HepG2 (cell line): ENCODE measurements around the gene ONECUT2. TPM values are rescaled to one million over a fixed set of nuclear protein-coding genes. Genes with fewer than 3 reads are reported as not detected.

Experiments used
- FOSL2 ChIP-seq: sonication (generic); formaldehyde crosslinking; IDR thresholded peaks from 2 replicates; pipeline ENCODE4 v1.4.0; 2020; ENCODE audit warnings: missing genetic modification reagents
- HMGA1 ChIP-seq: sonication (generic); formaldehyde crosslinking; conservative IDR thresholded peaks from 2 replicates; pipeline ENCODE4 v1.4.0; 2020; ENCODE audit warnings: missing genetic modification reagents
- HOXA9 ChIP-seq: sonication (generic); formaldehyde crosslinking; IDR thresholded peaks from 2 replicates; pipeline ENCODE4 v1.8.1; 2022; ENCODE audit warnings: missing genetic modification reagents, mild to moderate bottlenecking, moderate library complexity, borderline replicate concordance
- KLF11 ChIP-seq: IDR thresholded peaks from 2 replicates; pipeline ENCODE4 v1.6.1; 2016; ENCODE audit warnings: missing compliant biosample characterization
- MATR3 ChIP-seq: sonication (generic); formaldehyde crosslinking; IDR thresholded peaks from 2 replicates; pipeline ENCODE4 v1.4.0; 2020; ENCODE audit warnings: missing genetic modification reagents
- NR2F6 ChIP-seq, 2 experiments: IDR thresholded peaks; 2 replicates each; pipeline ENCODE4 v1.6.1; 2016; ENCODE audit warnings: antibody characterized with exemption in 1 of 2, mild to moderate bottlenecking in 1 of 2
- RXRA ChIP-seq: sonication (generic); formaldehyde crosslinking; IDR thresholded peaks from 2 replicates; pipeline ENCODE4 v1.5.1; 2020; ENCODE audit warnings: missing genetic modification reagents
- SALL1 ChIP-seq: sonication (generic); formaldehyde crosslinking; IDR thresholded peaks from 2 replicates; pipeline ENCODE4 v1.8.0; 2022; ENCODE audit warnings: mild to moderate bottlenecking, missing genetic modification reagents
- SMAD1 ChIP-seq: sonication (generic); formaldehyde crosslinking; IDR thresholded peaks from 2 replicates; pipeline ENCODE4 v1.4.0; 2020; ENCODE audit warnings: missing genetic modification reagents, low read depth, mild to moderate bottlenecking, borderline replicate concordance
- ZFP90 ChIP-seq: sonication (generic); formaldehyde crosslinking; IDR thresholded peaks from 2 replicates; pipeline ENCODE4 v1.8.0; 2022; ENCODE audit warnings: missing genetic modification reagents, mild to moderate bottlenecking, inconsistent platforms, borderline replicate concordance
- ZNF17 ChIP-seq: sonication (generic); formaldehyde crosslinking; IDR thresholded peaks from 2 replicates; pipeline ENCODE4 v1.5.0; 2020; ENCODE audit warnings: mild to moderate bottlenecking, missing genetic modification reagents
- ZNF224 ChIP-seq: sonication (generic); formaldehyde crosslinking; IDR thresholded peaks from 2 replicates; pipeline ENCODE4 v1.5.0; 2020; ENCODE audit warnings: mild to moderate bottlenecking, missing genetic modification reagents
- ZNF501 ChIP-seq: sonication (generic); formaldehyde crosslinking; IDR thresholded peaks from 2 replicates; pipeline ENCODE4 v1.5.1; 2020; ENCODE audit warnings: mild to moderate bottlenecking, moderate library complexity, missing genetic modification reagents
- ZNF510 ChIP-seq: sonication (generic); formaldehyde crosslinking; IDR thresholded peaks from 2 replicates; pipeline ENCODE4 v1.4.0; 2020; ENCODE audit warnings: low read depth, mild to moderate bottlenecking, missing genetic modification reagents
- ZNF552 ChIP-seq: sonication (generic); formaldehyde crosslinking; IDR thresholded peaks from 2 replicates; pipeline ENCODE4 v1.9.0; 2022; ENCODE audit warnings: missing genetic modification reagents, mild to moderate bottlenecking, borderline replicate concordance
- ZNF841 ChIP-seq: sonication (generic); formaldehyde crosslinking; IDR thresholded peaks from 2 replicates; pipeline ENCODE4 v1.8.1; 2023; ENCODE audit warnings: missing genetic modification reagents, borderline replicate concordance
- polyA plus RNA-seq, 8 experiments: library from polyadenylated mRNA; depleted of rRNA in 3 of 8; stranded (reverse) in 7 of 8; unstranded in 1 of 8; fragments of >200 nt; fragmentation: Illumina TruSeq in 4 of 8; extraction: Trizol in 4 of 8; gene quantifications; 2 replicates each; pipeline versions ENCODE4 v1.2.1 to v1.2.3, GENCODE V29; 2011 to 2016; ENCODE audit warnings: low read depth in 4 of 8, missing spikeins in 1 of 8, mixed read lengths in 1 of 8; ENCODE audit not compliant: insufficient read depth in 1 of 8
- total RNA-seq, 5 experiments: library from RNA; depleted of rRNA; stranded (reverse); fragments of >200 nt; fragmentation: Illumina TruSeq; extraction: Trizol; gene quantifications; 2 replicates each; pipeline ENCODE4 v1.2.3, GENCODE V29; 2016; ENCODE audit warnings: low read depth in 1 of 5
- TF ChIP-seq, protein P1 (sequence below): sonication (generic); formaldehyde crosslinking; IDR thresholded peaks from 2 replicates; pipeline ENCODE4 v1.9.0; 2021; ENCODE audit warnings: missing genetic modification reagents, borderline replicate concordance
- TF ChIP-seq, protein P2 (sequence below): fragments of 450-650 bp; IDR thresholded peaks from 2 replicates; pipeline ENCODE4 v1.6.1; 2017; ENCODE audit warnings: mild to moderate bottlenecking
- TF ChIP-seq, protein P3 (sequence below): sonication (generic); formaldehyde crosslinking; conservative IDR thresholded peaks from 2 replicates; pipeline ENCODE4 v1.4.0; 2020; ENCODE audit warnings: missing genetic modification reagents
- TF ChIP-seq, protein P4 (sequence below): sonication (generic); formaldehyde crosslinking; IDR thresholded peaks from 2 replicates; pipeline ENCODE4 v1.8.1; 2023; ENCODE audit warnings: missing genetic modification reagents, inconsistent platforms, borderline replicate concordance

ONECUT2 gene
- total and polyA plus RNA-seq, 2 of the 13 experiments (the other 11 are each of a cell fraction or from before 2014, with no cell fraction given) = 3.0 to 3.2 TPM

DNA sequence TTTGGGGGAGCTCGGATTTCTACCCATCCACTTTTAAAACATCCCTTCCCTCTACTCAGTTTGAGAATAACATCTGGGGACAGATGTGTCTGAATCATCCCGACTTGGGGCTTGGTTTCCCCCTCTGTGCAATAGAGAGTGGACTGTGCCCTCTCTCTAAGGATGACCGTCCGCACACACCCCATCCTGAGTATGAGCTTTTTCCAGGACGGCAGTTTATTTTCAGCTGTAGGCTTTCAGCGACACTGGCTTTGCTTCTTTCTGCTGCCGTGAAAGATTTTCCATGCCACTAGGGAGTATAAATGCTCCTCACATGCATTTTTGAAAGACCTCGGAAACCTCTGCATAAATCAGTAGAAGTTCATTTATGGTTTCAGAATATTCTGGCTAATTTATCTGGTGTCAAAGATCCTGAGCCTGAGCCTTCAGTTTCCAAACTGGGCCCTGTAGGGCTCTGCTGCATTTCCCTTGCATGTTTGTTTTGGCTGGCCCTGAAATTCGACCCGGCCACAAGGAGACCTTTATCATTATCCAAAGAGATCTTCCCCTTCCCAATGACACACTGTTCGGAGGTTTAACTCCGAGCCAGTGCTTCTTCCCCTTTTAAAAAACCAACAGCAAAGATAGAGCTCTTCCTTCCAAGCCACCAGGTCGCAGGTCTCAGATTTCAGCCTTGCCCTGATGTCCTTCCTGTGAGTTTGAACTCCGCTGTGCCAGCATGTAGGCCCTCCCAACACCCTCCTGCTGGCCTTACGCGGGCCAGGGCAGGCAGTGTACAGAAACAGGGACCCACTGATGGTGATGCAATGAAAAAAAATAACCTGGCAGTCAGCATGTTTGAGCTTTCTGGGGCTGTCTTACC lies 98.1 kb downstream of the ONECUT2 start (continued):
- TF ChIP-seq, protein P1, sequence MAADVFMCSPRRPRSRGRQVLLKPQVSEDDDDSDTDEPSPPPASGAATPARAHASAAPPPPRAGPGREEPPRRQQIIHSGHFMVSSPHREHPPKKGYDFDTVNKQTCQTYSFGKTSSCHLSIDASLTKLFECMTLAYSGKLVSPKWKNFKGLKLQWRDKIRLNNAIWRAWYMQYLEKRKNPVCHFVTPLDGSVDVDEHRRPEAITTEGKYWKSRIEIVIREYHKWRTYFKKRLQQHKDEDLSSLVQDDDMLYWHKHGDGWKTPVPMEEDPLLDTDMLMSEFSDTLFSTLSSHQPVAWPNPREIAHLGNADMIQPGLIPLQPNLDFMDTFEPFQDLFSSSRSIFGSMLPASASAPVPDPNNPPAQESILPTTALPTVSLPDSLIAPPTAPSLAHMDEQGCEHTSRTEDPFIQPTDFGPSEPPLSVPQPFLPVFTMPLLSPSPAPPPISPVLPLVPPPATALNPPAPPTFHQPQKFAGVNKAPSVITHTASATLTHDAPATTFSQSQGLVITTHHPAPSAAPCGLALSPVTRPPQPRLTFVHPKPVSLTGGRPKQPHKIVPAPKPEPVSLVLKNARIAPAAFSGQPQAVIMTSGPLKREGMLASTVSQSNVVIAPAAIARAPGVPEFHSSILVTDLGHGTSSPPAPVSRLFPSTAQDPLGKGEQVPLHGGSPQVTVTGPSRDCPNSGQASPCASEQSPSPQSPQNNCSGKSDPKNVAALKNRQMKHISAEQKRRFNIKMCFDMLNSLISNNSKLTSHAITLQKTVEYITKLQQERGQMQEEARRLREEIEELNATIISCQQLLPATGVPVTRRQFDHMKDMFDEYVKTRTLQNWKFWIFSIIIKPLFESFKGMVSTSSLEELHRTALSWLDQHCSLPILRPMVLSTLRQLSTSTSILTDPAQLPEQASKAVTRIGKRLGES (CRISPR knock-in tag) = no peak
- TF ChIP-seq, protein P2, sequence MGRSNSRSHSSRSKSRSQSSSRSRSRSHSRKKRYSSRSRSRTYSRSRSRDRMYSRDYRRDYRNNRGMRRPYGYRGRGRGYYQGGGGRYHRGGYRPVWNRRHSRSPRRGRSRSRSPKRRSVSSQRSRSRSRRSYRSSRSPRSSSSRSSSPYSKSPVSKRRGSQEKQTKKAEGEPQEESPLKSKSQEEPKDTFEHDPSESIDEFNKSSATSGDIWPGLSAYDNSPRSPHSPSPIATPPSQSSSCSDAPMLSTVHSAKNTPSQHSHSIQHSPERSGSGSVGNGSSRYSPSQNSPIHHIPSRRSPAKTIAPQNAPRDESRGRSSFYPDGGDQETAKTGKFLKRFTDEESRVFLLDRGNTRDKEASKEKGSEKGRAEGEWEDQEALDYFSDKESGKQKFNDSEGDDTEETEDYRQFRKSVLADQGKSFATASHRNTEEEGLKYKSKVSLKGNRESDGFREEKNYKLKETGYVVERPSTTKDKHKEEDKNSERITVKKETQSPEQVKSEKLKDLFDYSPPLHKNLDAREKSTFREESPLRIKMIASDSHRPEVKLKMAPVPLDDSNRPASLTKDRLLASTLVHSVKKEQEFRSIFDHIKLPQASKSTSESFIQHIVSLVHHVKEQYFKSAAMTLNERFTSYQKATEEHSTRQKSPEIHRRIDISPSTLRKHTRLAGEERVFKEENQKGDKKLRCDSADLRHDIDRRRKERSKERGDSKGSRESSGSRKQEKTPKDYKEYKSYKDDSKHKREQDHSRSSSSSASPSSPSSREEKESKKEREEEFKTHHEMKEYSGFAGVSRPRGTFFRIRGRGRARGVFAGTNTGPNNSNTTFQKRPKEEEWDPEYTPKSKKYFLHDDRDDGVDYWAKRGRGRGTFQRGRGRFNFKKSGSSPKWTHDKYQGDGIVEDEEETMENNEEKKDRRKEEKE = no peak
- TF ChIP-seq SMAD1 (CRISPR knock-in tag) (no peak), NR2F6 (IDR thresholded peaks at IDR 0.05) (no peak; the same call in 1 of the 2 replicates), NR2F6 (CRISPR knock-in tag; IDR thresholded peaks at IDR 0.05) (no peak; the same call in 1 of the 2 replicates), HOXA9 (CRISPR knock-in tag) (no peak), RXRA (no peak; the same call in 1 of the 2 replicates), ZFP90 (no peak), SALL1 (CRISPR knock-in tag) (peak; percentile 41), ZNF552 (no peak), ZNF841 (CRISPR knock-in tag) (no peak), ZNF510 (CRISPR knock-in tag) (no peak), ZNF224 (CRISPR knock-in tag) (no peak), FOSL2 (CRISPR knock-in tag) (no peak), MATR3 (CRISPR knock-in tag) (no peak), ZNF17 (no peak), HMGA1 (CRISPR knock-in tag) (no peak), KLF11 (no peak), ZNF501 (no peak)
- TF ChIP-seq, protein P3, sequence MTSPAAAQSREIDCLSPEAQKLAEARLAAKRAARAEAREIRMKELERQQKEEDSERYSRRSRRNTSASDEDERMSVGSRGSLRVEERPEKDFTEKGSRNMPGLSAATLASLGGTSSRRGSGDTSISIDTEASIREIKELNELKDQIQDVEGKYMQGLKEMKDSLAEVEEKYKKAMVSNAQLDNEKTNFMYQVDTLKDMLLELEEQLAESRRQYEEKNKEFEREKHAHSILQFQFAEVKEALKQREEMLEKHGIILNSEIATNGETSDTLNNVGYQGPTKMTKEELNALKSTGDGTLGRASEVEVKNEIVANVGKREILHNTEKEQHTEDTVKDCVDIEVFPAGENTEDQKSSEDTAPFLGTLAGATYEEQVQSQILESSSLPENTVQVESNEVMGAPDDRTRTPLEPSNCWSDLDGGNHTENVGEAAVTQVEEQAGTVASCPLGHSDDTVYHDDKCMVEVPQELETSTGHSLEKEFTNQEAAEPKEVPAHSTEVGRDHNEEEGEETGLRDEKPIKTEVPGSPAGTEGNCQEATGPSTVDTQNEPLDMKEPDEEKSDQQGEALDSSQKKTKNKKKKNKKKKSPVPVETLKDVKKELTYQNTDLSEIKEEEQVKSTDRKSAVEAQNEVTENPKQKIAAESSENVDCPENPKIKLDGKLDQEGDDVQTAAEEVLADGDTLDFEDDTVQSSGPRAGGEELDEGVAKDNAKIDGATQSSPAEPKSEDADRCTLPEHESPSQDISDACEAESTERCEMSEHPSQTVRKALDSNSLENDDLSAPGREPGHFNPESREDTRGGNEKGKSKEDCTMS (CRISPR knock-in tag) = no peak
- TF ChIP-seq, protein P4, sequence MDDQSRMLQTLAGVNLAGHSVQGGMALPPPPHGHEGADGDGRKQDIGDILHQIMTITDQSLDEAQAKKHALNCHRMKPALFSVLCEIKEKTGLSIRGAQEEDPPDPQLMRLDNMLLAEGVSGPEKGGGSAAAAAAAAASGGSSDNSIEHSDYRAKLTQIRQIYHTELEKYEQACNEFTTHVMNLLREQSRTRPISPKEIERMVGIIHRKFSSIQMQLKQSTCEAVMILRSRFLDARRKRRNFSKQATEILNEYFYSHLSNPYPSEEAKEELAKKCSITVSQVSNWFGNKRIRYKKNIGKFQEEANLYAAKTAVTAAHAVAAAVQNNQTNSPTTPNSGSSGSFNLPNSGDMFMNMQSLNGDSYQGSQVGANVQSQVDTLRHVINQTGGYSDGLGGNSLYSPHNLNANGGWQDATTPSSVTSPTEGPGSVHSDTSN (CRISPR knock-in tag) = no peak
